Testis (tissue), 3 donors: Measurements from ENCODE around the gene GALNT17. TPM values are rescaled to one million over a fixed set of nuclear protein-coding genes. Genes with fewer than 3 reads are reported as not detected.

Experiments
- DNase-seq: peaks from one replicate; pipeline ENCODE4 v3.0.0-alpha.2; 2019
- H3K27ac ChIP-seq, 2 donors: fragments of 200-600 bp; sonication (generic); one replicate each; pipeline ENCODE4 v1.5.1; 2019
- H3K27me3 ChIP-seq: fragments of 200-600 bp; sonication (generic); one replicate; pipeline ENCODE4 v1.5.1; 2019
- H3K36me3 ChIP-seq: fragments of 200-600 bp; sonication (generic); one replicate; pipeline ENCODE4 v1.5.1; 2017; ENCODE audit warnings: low read depth; ENCODE audit errors: missing control alignments
- H3K4me1 ChIP-seq: fragments of 200-600 bp; sonication (generic); one replicate; pipeline ENCODE4 v1.5.1; 2019
- H3K4me3 ChIP-seq, 2 donors: fragments of 200-600 bp; sonication (generic); one replicate each; pipeline ENCODE4 v1.5.1; 2017 to 2019
- H3K9me3 ChIP-seq: fragments of 200-600 bp; sonication (generic); one replicate; pipeline ENCODE4 v1.5.1; 2017
- POLR2A ChIP-seq: fragments of 450-650 bp; IDR thresholded peaks from one replicate; pipeline ENCODE4 v1.6.1; 2017; ENCODE audit warnings: antibody characterized with exemption, mild to moderate bottlenecking, moderate library complexity
- WGBS, 2 donors: methylation state at CpG; one replicate each; pipeline ENCODE4 v1.1.5; 2018; 5-methylcytosine and 5-hydroxymethylcytosine counted together
- intact Hi-C: fragments of 100-400 bp; cut with DNase I; formaldehyde crosslinking; loops from one replicate; pipeline ENCODE4 v1.15.1; 2023; ENCODE audit warnings: low total_unique reads
- polyA plus RNA-seq: library from polyadenylated mRNA; stranded (reverse); fragments of 350-450 nt; fragmentation: Illumina TruSeq; extraction: RNeasy Lipid Tissue Mini Kit (QIAGEN cat#74804); gene quantifications from one replicate; pipeline ENCODE4 v1.2.3, GENCODE V29; 2014; ENCODE audit warnings: low read depth, low replicate concordance; ENCODE audit not compliant: insufficient read depth
- total RNA-seq, 2 donors: library from RNA; depleted of rRNA; stranded (reverse); fragments of >200 nt; gene quantifications; one replicate each; pipeline ENCODE4 v1.2.3, GENCODE V29; 2016
- TF ChIP-seq, protein P1 (sequence below), 3 experiments: fragments of 450-650 bp in 2 of 3; fragments of 200-600 bp in 1 of 3; sonication (generic) in 1 of 3; IDR thresholded peaks; one replicate each; pipeline ENCODE4 v1.5.1; 2016 to 2019; ENCODE audit warnings: antibody characterized with exemption in 3 of 3, mild to moderate bottlenecking in 2 of 3, moderate library complexity in 1 of 3

The GALNT17 gene
- total and polyA plus RNA-seq, 3 donors from 2014 or later: 10.9 to 39.1 (median 29.4) TPM

DNA sequence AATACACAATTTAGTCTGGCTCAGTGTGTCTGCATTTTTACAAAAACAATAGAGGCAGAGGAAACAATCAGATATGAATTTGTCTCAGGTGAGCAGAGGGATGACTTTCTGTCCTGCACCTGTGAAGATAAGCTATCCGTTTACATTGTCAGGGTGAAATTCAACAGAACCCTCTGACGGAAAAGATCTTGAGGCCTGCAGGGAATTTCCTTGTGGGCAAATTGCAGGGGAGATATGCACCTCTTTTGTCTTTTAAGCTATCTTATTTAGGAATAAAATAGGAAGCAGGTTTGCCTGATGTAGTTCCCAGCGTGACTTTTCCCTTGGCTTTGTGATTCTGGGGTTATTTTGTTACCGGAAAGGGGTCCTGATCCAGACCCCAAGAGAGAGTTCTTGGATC is 325.1 kb downstream of the GALNT17 start:
- WGBS, 2 donors: 76 to 81% methylated on average over 4 of the region's 4 CpGs
- H3K27me3 ChIP-seq: no peaks in the 10 kb centered on the region
- no peaks in the 10 kb centered on the region for H3K36me3 ChIP-seq
- no peak for TF ChIP-seq POLR2A
- TF ChIP-seq, protein P1, sequence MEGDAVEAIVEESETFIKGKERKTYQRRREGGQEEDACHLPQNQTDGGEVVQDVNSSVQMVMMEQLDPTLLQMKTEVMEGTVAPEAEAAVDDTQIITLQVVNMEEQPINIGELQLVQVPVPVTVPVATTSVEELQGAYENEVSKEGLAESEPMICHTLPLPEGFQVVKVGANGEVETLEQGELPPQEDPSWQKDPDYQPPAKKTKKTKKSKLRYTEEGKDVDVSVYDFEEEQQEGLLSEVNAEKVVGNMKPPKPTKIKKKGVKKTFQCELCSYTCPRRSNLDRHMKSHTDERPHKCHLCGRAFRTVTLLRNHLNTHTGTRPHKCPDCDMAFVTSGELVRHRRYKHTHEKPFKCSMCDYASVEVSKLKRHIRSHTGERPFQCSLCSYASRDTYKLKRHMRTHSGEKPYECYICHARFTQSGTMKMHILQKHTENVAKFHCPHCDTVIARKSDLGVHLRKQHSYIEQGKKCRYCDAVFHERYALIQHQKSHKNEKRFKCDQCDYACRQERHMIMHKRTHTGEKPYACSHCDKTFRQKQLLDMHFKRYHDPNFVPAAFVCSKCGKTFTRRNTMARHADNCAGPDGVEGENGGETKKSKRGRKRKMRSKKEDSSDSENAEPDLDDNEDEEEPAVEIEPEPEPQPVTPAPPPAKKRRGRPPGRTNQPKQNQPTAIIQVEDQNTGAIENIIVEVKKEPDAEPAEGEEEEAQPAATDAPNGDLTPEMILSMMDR (IDR thresholded peaks at IDR 0.05): no peak
- no peak for DNase-seq
- no peak overlapping the region for H3K4me3 ChIP-seq
- intact Hi-C loops: no loop called here
- H3K27ac ChIP-seq: no peak overlapping the region
- no peaks in the 10 kb centered on the region for H3K9me3 ChIP-seq
- no peaks in the 10 kb centered on the region for H3K4me1 ChIP-seq

DNA sequence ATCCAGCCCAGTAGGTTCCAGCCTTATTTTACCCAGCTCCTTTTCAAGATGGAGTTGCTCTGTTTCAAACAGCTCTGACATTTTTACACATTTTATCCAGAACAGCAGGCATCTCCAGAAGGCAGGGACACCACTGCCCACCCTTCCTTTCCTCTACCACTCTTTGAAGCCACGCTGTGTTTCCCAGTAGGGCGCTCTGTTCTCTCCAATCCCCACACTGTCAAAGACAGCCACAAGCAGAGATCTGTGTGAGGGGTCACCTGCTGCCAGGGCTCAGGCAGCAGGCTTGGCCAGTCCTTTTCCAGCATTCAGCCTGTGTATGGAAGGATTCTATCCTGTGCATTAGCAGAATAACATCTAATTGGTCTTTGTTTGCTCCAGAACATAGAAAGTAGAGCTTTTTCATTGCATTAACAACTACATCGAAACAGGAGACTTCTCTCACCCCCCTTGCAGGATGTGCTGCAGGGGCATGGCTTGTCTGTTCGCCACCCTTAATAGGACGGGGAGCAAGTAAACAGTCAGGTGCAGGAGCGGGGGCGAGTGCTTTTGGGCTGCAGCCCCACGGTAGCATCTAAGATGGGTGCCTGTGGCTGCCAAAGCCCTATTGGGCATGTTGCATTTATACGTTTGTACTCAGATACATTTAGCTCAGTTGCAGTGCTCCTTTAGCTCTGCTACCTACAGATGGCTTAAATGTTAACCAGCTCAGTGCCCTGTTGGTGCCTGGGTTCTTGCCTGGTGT is 326.1 kb downstream of the GALNT17 start:
- intact Hi-C loops: no loop called here
- Histone ChIP-seq H3K4me1 (no peaks in the 10 kb centered on the region), H3K27ac (no peak overlapping the region), H3K9me3 (no peaks in the 10 kb centered on the region), H3K36me3 (no peaks in the 10 kb centered on the region), H3K4me3 (no peak overlapping the region), H3K27me3 (no peaks in the 10 kb centered on the region)
- no peak for TF ChIP-seq POLR2A
- TF ChIP-seq, protein P1 (IDR thresholded peaks at IDR 0.05): no peak
- no peak for DNase-seq
- 68 to 88% methylated on average over 8 to 9 of the region's 9 CpGs for WGBS, 2 donors

DNA sequence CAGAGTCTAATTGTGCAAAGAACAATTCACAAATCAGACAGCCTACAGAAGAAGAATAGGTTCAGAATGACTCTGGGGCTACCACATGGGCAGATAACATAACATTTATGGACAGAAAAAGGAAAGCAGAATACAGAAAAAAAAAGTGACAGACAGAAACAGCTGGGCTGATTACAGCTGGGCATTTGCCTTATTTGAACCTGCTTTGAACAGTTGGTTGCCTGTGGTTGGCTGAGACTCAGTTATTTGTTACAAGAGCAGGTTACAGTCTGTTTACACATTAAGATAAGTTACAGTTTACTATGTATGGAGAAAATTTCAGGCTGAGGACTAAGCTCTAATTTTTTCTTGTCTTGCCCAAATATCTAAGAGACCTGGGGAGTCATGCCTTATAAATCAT is 327.2 kb downstream of the GALNT17 start:
- Histone ChIP-seq H3K4me3 (no peak overlapping the region), H3K36me3 (no peaks in the 10 kb centered on the region), H3K27me3 (no peaks in the 10 kb centered on the region), H3K9me3 (no peaks in the 10 kb centered on the region), H3K4me1 (peaks cover 8% of the 10 kb centered on the region), H3K27ac (no peak overlapping the region)
- TF ChIP-seq, protein P1 (IDR thresholded peaks at IDR 0.05): no peak
- no peak for TF ChIP-seq POLR2A
- no peak for DNase-seq
- intact Hi-C loops: no loop called here

DNA sequence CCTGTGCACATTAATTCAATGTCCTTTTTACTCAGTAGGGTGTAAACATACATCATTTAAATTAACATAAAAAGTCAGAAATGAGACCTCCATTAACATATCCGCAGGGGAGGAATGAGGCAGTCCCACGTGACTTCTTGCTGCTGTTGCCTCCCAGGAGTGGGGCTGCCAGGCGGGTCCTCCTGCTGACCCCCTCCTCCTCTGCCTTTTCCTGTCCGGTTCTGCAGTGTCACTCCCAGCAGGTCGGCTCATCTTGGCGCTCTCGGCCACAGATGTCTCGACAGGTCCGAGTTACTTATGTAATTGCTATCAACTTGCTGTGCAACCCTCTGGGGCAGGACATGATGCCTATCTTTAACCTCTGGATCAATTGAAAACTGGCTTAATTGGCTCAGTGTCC is 329.6 kb downstream of the GALNT17 start:
- WGBS, 2 donors: 76 to 82% methylated on average over 9 of the region's 9 CpGs
- DNase-seq: no peak
- Histone ChIP-seq H3K4me3 (no peak overlapping the region), H3K27ac (no peak overlapping the region), H3K36me3 (no peaks in the 10 kb centered on the region), H3K27me3 (no peaks in the 10 kb centered on the region), H3K4me1 (peaks cover 10% of the 10 kb centered on the region), H3K9me3 (no peaks in the 10 kb centered on the region)
- intact Hi-C loops: no loop called here
- TF ChIP-seq, protein P1 (IDR thresholded peaks at IDR 0.05): no peak
- no peak for TF ChIP-seq POLR2A

DNA sequence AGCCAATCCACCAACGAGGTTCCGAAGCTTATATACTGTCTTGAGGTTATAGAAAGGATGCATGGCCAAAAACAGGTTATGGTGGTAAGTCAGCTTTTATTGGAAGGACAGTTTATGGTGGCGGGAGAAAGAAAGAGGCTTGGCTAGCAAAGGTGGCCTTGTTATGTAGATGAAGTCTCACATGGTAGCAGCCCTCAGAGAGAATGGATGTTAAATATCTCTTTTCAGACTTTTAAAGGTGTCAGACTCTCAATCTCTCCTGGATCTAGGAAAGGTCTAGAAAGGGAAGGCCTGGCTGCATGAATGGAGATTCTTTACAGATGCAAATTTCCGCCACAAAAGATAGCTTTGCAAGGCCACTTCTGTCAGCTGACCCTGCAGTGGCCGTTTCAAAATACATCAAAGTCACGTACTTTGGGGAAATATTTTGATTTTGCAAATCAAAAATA is 333.8 kb downstream of the GALNT17 start:
- no peak for DNase-seq
- intact Hi-C loops: no loop called here

More for the DNA sequence above, 333.8 kb downstream of the GALNT17 start:
- H3K9me3 ChIP-seq: no peaks in the 10 kb centered on the region
- no peaks in the 10 kb centered on the region for H3K27me3 ChIP-seq
- no peaks in the 10 kb centered on the region for H3K36me3 ChIP-seq
- H3K27ac ChIP-seq: no peak overlapping the region
- WGBS, 2 donors: 65 to 75% methylated on average over 6 of the region's 6 CpGs
- no peak for TF ChIP-seq POLR2A
- TF ChIP-seq, protein P1 (IDR thresholded peaks at IDR 0.05): no peak
- H3K4me3 ChIP-seq: no peak overlapping the region
- peaks cover 10% of the 10 kb centered on the region for H3K4me1 ChIP-seq
